Embryonic facial prominence (tissue), 1 donor: Measurements from ENCODE around the gene IFI27.

ENCODE experiments used
- DNase-seq: peaks from one replicate; pipeline ENCODE4 v3.0.0-alpha.2; 2016; ENCODE audit errors: extremely low spot score

IFI27 gene

GRCh38 chr14:94125659-94126418, 15.3 kb downstream of the IFI27 start:
- DNase-seq, result no peak

GRCh38 chr14:94126419-94126677, 15.8 kb downstream of the IFI27 start:
- DNase-seq, result no peak

- DNase-seq, result no peak
Observed at GRCh38 chr14:94126800-94127199, 16.3 kb downstream of the IFI27 start.

GRCh38 chr14:94127330-94127729, 16.8 kb downstream of the IFI27 start:
- DNase-seq, result no peak

GRCh38 chr14:94128216-94128839, 17.8 kb downstream of the IFI27 start:
- DNase-seq, result no peak

- DNase-seq, result peak; percentile 36
Observed at GRCh38 chr14:94129111-94129757, 18.7 kb downstream of the IFI27 start, which contains the start of gene IFI27L2. IFI27L2 (minus strand) TSS chr14:94129604; CDS start chr14:94129564, 40 bp downstream.

- no peak for DNase-seq
Observed at GRCh38 chr14:94129758-94130414, 19.4 kb downstream of the IFI27 start.

- peak; percentile 43 for DNase-seq
Observed at GRCh38 chr14:94132285-94132887, 21.9 kb downstream of the IFI27 start.

GRCh38 chr14:94135476-94135875, 24.9 kb downstream of the IFI27 start:
- DNase-seq, result no peak

GRCh38 chr14:94136575-94137331, 26.2 kb downstream of the IFI27 start:
- DNase-seq, result no peak

- DNase-seq, result no peak
Observed at GRCh38 chr14:94138251-94138650, 27.7 kb downstream of the IFI27 start.

- DNase-seq, result no peak
Observed at GRCh38 chr14:94139006-94139405, 28.5 kb downstream of the IFI27 start.

GRCh38 chr14:94139421-94139820, 28.9 kb downstream of the IFI27 start:
- no peak for DNase-seq

GRCh38 chr14:94142247-94142646, 31.7 kb downstream of the IFI27 start:
- DNase-seq, result no peak

- no peak for DNase-seq
Observed at GRCh38 chr14:94142836-94143235, 32.3 kb downstream of the IFI27 start.

GRCh38 chr14:94143239-94143638, 32.7 kb downstream of the IFI27 start:
- no peak for DNase-seq

GRCh38 chr14:94143711-94144110, 33.2 kb downstream of the IFI27 start:
- no peak for DNase-seq

GRCh38 chr14:94144765-94145164, 34.2 kb downstream of the IFI27 start:
- no peak for DNase-seq

GRCh38 chr14:94145902-94146527, 35.5 kb downstream of the IFI27 start:
- no peak for DNase-seq

- no peak for DNase-seq
Observed at GRCh38 chr14:94152676-94153075, 42.1 kb downstream of the IFI27 start.

- DNase-seq, result no peak
Observed at GRCh38 chr14:94153750-94154342, 43.3 kb downstream of the IFI27 start.
